ENCODE results near the gene SDK2. TPM values are rescaled to one million over a fixed set of nuclear protein-coding genes. Genes with fewer than 3 reads are reported as not detected.

The SDK2 gene
- polyA plus RNA-seq, 3 donors: 0.01 TPM; not detected in 2

GRCh38 chr17:73348018-73348828 is 296.0 kb downstream of the SDK2 start:
- Histone ChIP-seq H3K27me3 (ENCODE audit: control insufficient read depth in 2 of 2, insufficient read depth in 2 of 2, low read length in 2 of 2) (no peaks in the 10 kb centered on the region), H3K4me1 (ENCODE audit: control insufficient read depth in 1 of 2, insufficient read depth in 2 of 2, low read length in 2 of 2) (no peaks in the 10 kb centered on the region), H3K36me3 (replicated peaks in 1 of 2; ENCODE audit: control insufficient read depth in 1 of 2, insufficient read depth in 2 of 2, low read length in 2 of 2) (no peaks in the 10 kb centered on the region), H3K9me3 (replicated peaks in 1 of 2; ENCODE audit: control insufficient read depth in 1 of 2, insufficient read depth in 1 of 2, low read length in 2 of 2) (no peaks in the 10 kb centered on the region), H2AFZ (ENCODE audit: insufficient read depth, low read depth, low read length, poor library complexity, severe bottlenecking) (no peak overlapping the region), H3K27ac (ENCODE audit: low read depth in 1 of 2, low read length in 2 of 2) (no peak overlapping the region), H3K9ac (ENCODE audit: insufficient read depth, low read length, poor library complexity, severe bottlenecking) (no peak overlapping the region), H3K79me2 (ENCODE audit: insufficient read depth, low read length) (no peaks in the 10 kb centered on the region), H3K4me3 (replicated peaks in 1 of 3; ENCODE audit: low read depth in 2 of 3, low read length in 3 of 3) (no peak overlapping the region), H4K20me1 (ENCODE audit: insufficient read depth, low read length) (no peaks in the 10 kb centered on the region), H3K4me2 (replicated peaks; ENCODE audit: extremely low read depth, low read length, poor library complexity, severe bottlenecking) (no peak overlapping the region)
- no peak for DNase-seq
- WGBS (ENCODE audit: insufficient coverage): 89% methylated on average over 14 of the region's 19 CpGs
- Mint-ChIP-seq H3K36me3 (no peaks in the 10 kb centered on the region), H3K27ac (no peak overlapping the region), H3K4me1 (no peaks in the 10 kb centered on the region), H3K9me3 (peaks cover 0 to 3% (median 0%) of the 10 kb centered on the region in 7 donors), H3K4me3 (no peak overlapping the region), H3K27me3 (ENCODE audit: low read depth in 3 of 3) (peaks cover 0 to 3% (median 2%) of the 10 kb centered on the region in 3 donors)
- no peak for TF ChIP-seq CTCF (IDR thresholded peaks at IDR 0.05)
- intact Hi-C loops (cut with micrococcal nuclease): no loop called here

- Histone ChIP-seq H3K9ac (ENCODE audit: insufficient read depth, low read length, poor library complexity, severe bottlenecking) (no peak overlapping the region), H3K9me3 (replicated peaks in 1 of 2; ENCODE audit: control insufficient read depth in 1 of 2, insufficient read depth in 1 of 2, low read length in 2 of 2) (no peaks in the 10 kb centered on the region), H3K4me1 (ENCODE audit: control insufficient read depth in 1 of 2, insufficient read depth in 2 of 2, low read length in 2 of 2) (no peaks in the 10 kb centered on the region), H2AFZ (ENCODE audit: insufficient read depth, low read depth, low read length, poor library complexity, severe bottlenecking) (no peak overlapping the region), H3K27ac (ENCODE audit: low read depth in 1 of 2, low read length in 2 of 2) (no peak overlapping the region), H3K4me3 (replicated peaks in 1 of 3; ENCODE audit: low read depth in 2 of 3, low read length in 3 of 3) (no peak overlapping the region), H3K4me2 (replicated peaks; ENCODE audit: extremely low read depth, low read length, poor library complexity, severe bottlenecking) (no peak overlapping the region), H3K36me3 (replicated peaks in 1 of 2; ENCODE audit: control insufficient read depth in 1 of 2, insufficient read depth in 2 of 2, low read length in 2 of 2) (no peaks in the 10 kb centered on the region), H3K79me2 (ENCODE audit: insufficient read depth, low read length) (no peaks in the 10 kb centered on the region), H4K20me1 (ENCODE audit: insufficient read depth, low read length) (no peaks in the 10 kb centered on the region), H3K27me3 (ENCODE audit: control insufficient read depth in 2 of 2, insufficient read depth in 2 of 2, low read length in 2 of 2) (no peaks in the 10 kb centered on the region)
- peaks cover 0 to 3% (median 2%) of the 10 kb centered on the region in 3 donors for H3K27me3 Mint-ChIP-seq (ENCODE audit: low read depth in 3 of 3)
- no peaks in the 10 kb centered on the region for H3K4me1 Mint-ChIP-seq
- H3K9me3 Mint-ChIP-seq: peaks cover 0 to 3% (median 0%) of the 10 kb centered on the region in 7 donors
- WGBS (ENCODE audit: insufficient coverage): 44% methylated on average over 3 of the region's 5 CpGs
- TF ChIP-seq CTCF (IDR thresholded peaks at IDR 0.05): no peak
- DNase-seq: no peak
- H3K4me3 Mint-ChIP-seq: no peak overlapping the region
- no peaks in the 10 kb centered on the region for H3K36me3 Mint-ChIP-seq
- H3K27ac Mint-ChIP-seq: no peak overlapping the region
- intact Hi-C loops (cut with micrococcal nuclease): no loop called here
These were observed 296.9 kb downstream of the SDK2 start for GRCh38 chr17:73347351-73347750.
